GM19023 (cell line): ENCODE results near the gene ULK4.
"Not testable (repeated sequence)": the region's sequence is repeated elsewhere in the genome, so short reads cannot be mapped to it uniquely, and the experiment has no call there.

Experiments used
- ATAC-seq: cut with Tn5 transposase; IDR thresholded peaks from one replicate; pipeline ENCODE4 v1.9.1; 2021; ENCODE audit warnings: mild to moderate bottlenecking, moderate library complexity; ENCODE audit not compliant: unreplicated experiment

Gene ULK4

GRCh38 chr3:41695806-41696205 is 266.1 kb downstream of the ULK4 start:
- not testable (repeated sequence) for ATAC-seq

DNA sequence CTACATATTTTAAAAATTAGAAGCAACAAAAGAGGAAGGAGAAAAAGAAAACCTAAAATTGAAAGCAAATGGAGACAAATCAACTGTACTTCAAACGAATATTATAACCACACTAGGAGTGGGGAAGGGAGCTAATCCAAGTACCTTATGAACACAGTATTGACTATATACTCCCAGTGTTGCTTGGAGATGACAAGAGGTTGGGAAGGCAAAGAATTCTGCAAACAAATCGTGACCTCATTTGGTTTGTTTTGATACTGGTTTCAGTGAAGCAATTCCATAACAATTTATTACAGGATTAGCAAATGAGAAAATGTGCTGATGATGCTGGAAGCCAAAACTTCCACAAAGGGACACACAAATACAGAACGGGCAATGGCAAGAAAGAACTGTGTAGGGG is 268.1 kb downstream of the ULK4 start:
- no peak for ATAC-seq

- ATAC-seq, result no peak
These were observed 270.9 kb downstream of the ULK4 start for GRCh38 chr3:41690766-41691563.

DNA sequence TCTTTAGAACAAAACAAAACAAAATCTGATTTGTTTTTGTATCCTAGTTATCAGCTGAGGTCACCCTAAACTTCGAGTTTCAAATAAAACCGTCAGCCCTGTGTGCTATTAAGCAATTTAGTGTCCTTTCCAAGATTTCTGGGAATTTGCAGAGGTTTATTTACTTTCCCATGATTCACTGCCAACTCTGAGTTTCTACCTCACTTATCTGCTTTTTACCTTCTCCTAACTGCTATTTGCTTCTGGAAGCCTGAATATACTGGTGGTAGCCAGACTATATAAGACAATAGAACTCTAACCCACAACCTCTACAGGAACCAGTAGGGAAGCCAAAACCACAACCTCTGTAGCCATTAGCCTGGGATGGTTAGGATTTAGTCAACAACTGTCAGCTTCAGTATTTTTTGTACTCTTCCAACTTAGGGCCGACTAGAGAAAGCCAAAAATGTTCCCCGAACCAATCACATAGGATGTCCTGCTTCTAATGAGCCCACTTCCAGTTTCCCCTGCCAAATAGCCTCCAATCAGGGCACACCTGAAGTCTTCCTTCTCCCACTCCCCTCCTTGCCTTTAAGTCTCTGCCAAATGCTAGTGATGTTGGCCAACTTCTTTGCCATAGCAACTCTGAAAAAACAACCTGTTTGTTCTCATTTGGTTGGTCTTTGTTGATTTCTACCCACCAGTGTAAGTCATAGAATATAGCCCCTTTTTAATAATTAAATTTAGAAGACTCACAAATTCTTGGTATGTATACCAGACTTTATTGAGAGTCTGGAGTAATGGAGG is 273.1 kb downstream of the ULK4 start:
- no peak for ATAC-seq

- ATAC-seq, result no peak
These were observed 276.8 kb downstream of the ULK4 start for GRCh38 chr3:41684797-41685735.

- ATAC-seq, result no peak
These were observed 278.1 kb downstream of the ULK4 start for GRCh38 chr3:41683666-41684350.

DNA sequence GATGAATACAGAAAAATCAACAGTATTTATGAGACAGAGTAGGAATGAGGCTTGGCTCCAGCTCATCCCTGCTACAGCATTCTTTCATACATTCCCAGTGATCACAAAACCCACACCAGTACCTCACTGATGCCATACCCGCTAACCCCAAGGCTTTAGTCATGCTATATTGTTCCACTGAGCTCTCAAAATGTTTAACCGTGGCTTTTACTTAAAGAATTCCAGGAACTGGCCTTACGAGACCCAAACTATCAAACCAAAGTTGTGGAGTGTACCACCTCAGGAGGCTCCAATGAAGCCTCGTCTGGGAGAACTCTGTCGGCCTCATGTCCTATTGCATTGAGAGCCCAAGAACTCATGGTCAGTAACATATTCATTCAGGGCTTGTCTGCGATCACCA is 278.9 kb downstream of the ULK4 start:
- no peak for ATAC-seq

GRCh38 chr3:41682382-41682781 is 279.5 kb downstream of the ULK4 start:
- no peak for ATAC-seq

GRCh38 chr3:41681479-41681878 is 280.4 kb downstream of the ULK4 start:
- ATAC-seq, result no peak

- ATAC-seq, result no peak
These were observed 282.5 kb downstream of the ULK4 start for GRCh38 chr3:41679374-41679773.

GRCh38 chr3:41675102-41675501 is 286.8 kb downstream of the ULK4 start:
- ATAC-seq, result not testable (repeated sequence)

- ATAC-seq, result no peak
These were observed 287.5 kb downstream of the ULK4 start for GRCh38 chr3:41674449-41674848.

- ATAC-seq, result no peak
These were observed 288.3 kb downstream of the ULK4 start for GRCh38 chr3:41673650-41674049.

- no peak for ATAC-seq
These were observed 293.5 kb downstream of the ULK4 start for GRCh38 chr3:41668379-41668778.

- ATAC-seq, result no peak
These were observed 299.6 kb downstream of the ULK4 start for GRCh38 chr3:41662288-41662687.

GRCh38 chr3:41661796-41662195 is 300.1 kb downstream of the ULK4 start:
- no peak for ATAC-seq

DNA sequence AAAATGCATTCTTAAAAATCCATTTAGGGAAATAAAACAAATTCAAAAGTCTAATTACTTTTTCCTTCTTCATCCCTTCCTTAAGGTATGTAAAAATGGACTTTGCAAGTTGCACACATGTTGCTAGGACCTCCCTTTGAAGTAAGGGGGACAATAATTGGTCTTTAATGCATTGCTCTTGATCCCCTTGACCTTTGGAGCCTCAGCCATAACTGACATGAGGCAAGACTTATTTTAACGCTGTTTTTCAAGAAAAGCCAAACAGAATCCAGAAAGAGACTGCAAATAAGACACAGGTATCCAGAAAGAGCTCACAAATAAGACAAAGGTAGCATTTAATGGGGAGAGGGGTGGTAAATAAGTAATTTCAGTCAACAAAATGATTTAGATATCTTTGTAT is 301.4 kb downstream of the ULK4 start:
- no peak for ATAC-seq

- ATAC-seq, result no peak
These were observed 308.2 kb downstream of the ULK4 start for GRCh38 chr3:41653571-41654239.

DNA sequence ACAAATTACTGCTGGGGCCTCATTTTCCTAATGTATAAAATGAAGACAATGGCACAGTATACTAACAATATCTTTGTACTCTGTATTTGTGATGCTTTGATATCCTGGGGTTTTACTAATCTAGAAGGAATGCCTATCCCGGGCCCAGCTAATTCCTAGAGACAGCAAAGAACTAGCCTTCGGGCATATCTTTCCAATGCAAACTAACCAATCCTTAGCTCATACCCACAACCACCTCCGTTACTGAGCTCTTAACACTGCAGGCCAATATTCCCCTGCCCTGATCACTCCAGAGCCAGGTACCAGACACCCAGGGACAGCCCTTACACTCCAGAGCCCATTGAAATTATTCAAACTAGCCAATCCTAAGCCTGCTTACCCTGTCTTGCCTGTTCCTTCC is 309.0 kb downstream of the ULK4 start:
- no peak for ATAC-seq

DNA sequence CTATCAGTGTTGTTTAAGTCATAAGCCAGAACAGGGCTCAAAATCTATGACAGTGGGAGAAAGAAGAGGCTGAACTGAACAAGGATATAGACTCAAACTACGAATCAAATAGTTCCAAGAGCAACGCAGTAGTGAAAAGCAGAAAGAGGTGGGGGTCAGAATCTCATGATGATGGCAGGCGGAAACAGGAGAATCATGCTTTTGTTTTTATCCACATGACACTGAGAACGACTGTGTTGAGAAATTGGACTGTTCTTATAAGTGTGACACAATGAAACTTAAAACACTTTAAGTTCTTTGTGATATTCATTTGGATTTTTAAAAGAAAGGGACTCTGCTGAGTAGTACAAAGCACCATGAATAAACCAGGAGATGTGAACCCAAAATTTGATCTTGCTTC is 309.4 kb downstream of the ULK4 start:
- no peak for ATAC-seq
